ENCODE data around the gene HGD.
"Not testable (repeated sequence)": the region's sequence is repeated elsewhere in the genome, so short reads cannot be mapped to it uniquely, and the experiment has no call there.

The HGD gene

GRCh38 chr3:120678331-120678947 is 3.6 kb downstream of the HGD start:
- DNase-seq = no peak

GRCh38 chr3:120677193-120677592 is 4.8 kb downstream of the HGD start:
- DNase-seq = not testable (repeated sequence)

GRCh38 chr3:120673116-120673515 is 8.9 kb downstream of the HGD start:
- DNase-seq = no peak

GRCh38 chr3:120670576-120670975 is 11.5 kb downstream of the HGD start:
- DNase-seq = no peak

- DNase-seq = no peak
These were observed 17.1 kb downstream of the HGD start for GRCh38 chr3:120664926-120665325.

- DNase-seq = no peak
These were observed 20.1 kb downstream of the HGD start for GRCh38 chr3:120661945-120662344.

GRCh38 chr3:120661106-120661905 is 20.7 kb downstream of the HGD start:
- no peak for DNase-seq

- no peak for DNase-seq
These were observed 22.2 kb downstream of the HGD start for GRCh38 chr3:120659834-120660233.

- no peak for DNase-seq
These were observed 22.8 kb downstream of the HGD start for GRCh38 chr3:120659285-120659684.

- DNase-seq = no peak
These were observed 29.0 kb downstream of the HGD start for GRCh38 chr3:120652896-120653545.

GRCh38 chr3:120652281-120652680 is 29.8 kb downstream of the HGD start:
- no peak for DNase-seq

GRCh38 chr3:120650311-120650710 is 31.7 kb downstream of the HGD start:
- no peak for DNase-seq

GRCh38 chr3:120649830-120650233 is 32.2 kb downstream of the HGD start:
- DNase-seq = no peak

- DNase-seq = no peak
These were observed 33.7 kb downstream of the HGD start for GRCh38 chr3:120648290-120648689.

- no peak for DNase-seq
These were observed 35.1 kb downstream of the HGD start for GRCh38 chr3:120646771-120647432.

- no peak for DNase-seq
These were observed 36.8 kb downstream of the HGD start for GRCh38 chr3:120645083-120645845.

GRCh38 chr3:120642368-120642948 is 39.6 kb downstream of the HGD start:
- no peak for DNase-seq

GRCh38 chr3:120641696-120642246 is 40.3 kb downstream of the HGD start:
- DNase-seq = no peak

GRCh38 chr3:120640231-120640630 is 41.8 kb downstream of the HGD start:
- DNase-seq = no peak

- not testable (repeated sequence) for DNase-seq
These were observed 43.2 kb downstream of the HGD start for GRCh38 chr3:120638820-120639219.

- DNase-seq = no peak
These were observed 44.0 kb downstream of the HGD start for GRCh38 chr3:120637851-120638559.
